Measurements from ENCODE around the gene ADCY1.

- TF ChIP-seq CTCF (conservative IDR thresholded peaks at IDR 0.05; ENCODE audit: low read length) (no peak), EZH2phosphoT487 (IDR thresholded peaks at IDR 0.05; ENCODE audit: borderline replicate concordance) (no peak)
Measured at GRCh38 chr7:45703373-45703821, 129.2 kb downstream of the ADCY1 start.

Measured in Loucy (cell line).